GM10847 (cell line): ENCODE results near the gene GSX2.

Experiments used
- POLR2A ChIP-seq: IDR thresholded peaks from 2 replicates; pipeline ENCODE4 v1.6.1; 2011; ENCODE audit not compliant: insufficient read length; ENCODE audit errors: extremely low read depth

GSX2 gene

DNA sequence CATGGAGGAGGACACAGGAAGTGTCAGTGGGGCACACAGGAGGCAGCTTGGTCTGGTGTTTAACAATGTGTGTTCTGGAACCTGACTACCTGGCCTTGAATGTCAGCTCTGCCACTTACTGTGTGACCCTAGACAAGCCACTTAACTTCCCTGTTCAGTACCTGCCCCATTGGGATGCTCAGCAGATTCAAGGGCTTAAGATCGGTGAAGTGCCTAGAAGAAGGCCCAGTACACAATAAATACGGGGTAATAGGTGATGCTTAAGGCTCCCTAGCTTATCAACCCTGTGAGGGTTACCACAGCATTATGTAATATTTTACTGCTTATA lies 33.9 kb upstream of the GSX2 start:
- no peak for TF ChIP-seq POLR2A

GRCh38 chr4:54066718-54067129 lies 33.2 kb upstream of the GSX2 start:
- no peak for TF ChIP-seq POLR2A

DNA sequence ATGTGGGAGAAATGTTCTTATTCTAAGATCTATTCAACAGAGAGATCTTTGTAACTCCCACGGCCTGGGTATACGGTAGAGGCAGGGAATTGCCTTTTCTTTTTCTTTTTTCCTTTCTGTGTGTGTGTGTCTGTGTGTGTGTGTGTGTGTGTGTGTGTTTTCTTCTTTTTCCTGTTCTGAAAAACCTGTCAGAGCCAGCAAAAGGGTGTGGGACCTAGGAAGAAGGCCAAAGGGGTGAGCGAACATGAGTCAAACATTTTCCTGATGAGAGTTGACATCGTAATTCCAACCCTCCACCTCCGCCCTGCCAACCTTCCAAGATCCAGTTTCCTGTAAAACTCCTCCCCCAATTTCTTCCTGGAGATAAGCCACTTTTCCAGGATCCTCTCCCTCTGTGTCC lies 32.8 kb upstream of the GSX2 start:
- no peak for TF ChIP-seq POLR2A

DNA sequence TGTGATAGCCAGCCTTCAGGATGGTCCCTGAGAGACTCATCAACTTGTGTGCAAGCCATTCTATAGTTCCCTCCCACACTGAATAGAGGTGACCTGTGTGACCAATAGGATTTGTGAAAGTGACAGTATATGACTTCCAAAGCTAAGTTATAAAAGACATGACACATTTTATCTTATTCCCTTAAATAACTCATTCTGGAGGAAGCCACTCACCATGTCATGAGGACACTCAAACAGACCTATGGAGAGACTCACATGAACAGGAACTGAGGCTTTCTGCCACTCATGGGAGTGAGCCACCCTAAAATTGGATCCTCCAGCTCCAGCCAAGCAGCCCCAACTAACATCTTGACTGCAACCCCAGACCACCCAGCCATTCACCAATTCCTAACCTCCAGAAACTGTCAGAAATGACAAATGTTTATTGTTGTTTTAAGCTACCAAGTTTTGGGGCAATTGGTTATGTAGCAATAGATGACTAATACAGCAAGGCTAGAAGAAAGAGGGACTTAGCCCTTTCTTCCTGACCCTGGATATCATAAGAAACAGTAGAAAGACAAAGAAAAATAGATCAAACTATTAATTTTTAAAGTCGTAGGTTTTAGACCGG lies 26.6 kb upstream of the GSX2 start:
- TF ChIP-seq POLR2A = no peak

GRCh38 chr4:54074381-54074780 lies 25.6 kb upstream of the GSX2 start:
- no peak for TF ChIP-seq POLR2A

GRCh38 chr4:54076673-54077072 lies 23.3 kb upstream of the GSX2 start:
- TF ChIP-seq POLR2A = no peak

DNA sequence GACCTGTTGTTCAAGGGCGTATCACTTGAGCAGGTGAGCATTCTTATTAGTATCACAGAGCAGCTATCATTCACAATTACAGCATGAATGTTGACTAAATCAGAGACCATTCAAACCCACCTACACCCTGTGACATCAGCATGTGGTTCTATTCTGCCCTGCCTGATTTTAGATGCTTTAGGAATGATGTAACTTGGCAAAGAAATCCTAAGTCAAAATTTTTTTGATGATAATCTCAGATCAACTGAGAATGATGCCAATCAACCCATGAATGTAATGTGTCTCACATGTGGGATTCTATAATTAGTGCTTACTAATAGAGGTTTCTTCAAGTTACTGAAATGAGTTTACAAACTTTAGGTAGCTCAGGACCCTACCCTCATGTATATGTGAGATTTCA lies 22.2 kb upstream of the GSX2 start:
- TF ChIP-seq POLR2A = no peak

DNA sequence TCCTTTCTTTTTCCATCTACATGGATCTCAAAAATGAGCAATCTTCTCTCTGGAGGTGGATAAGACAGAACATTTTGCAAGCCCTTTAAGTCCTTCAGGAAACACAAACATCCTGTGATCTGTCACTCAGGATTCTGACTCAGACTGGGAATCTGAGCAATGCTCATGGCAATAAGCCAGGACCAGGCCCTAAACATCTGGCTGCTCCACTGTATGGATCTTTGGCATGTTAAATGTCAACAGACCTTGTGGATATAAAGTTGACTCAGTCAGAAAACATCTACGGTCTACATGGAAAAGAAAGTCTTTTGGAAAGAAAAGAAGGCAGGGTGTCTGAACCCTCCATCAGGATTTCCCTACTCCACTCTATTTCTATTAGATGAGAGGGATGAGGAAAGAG lies 17.8 kb upstream of the GSX2 start:
- no peak for TF ChIP-seq POLR2A

GRCh38 chr4:54085284-54085683 lies 14.7 kb upstream of the GSX2 start:
- no peak for TF ChIP-seq POLR2A

DNA sequence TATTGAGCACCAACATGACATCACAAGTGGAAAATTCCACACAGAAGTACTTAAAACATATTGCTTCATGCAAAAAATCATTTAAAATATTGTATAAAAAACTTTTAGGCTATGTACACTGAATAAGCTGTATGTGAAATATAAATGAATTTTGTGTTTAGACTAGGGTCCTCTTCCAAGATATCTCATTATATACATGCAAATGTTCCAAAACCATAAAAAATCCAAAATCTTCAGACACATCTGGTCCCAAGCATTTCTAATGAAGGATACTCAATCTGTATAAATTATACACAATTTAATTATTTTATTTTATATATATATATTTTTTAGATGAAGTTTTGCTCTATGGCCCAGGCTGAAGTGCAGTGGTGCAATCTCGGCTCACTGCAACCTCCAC lies 10.1 kb upstream of the GSX2 start:
- TF ChIP-seq POLR2A = no peak

- TF ChIP-seq POLR2A = no peak
These were observed 9.6 kb upstream of the GSX2 start for GRCh38 chr4:54090404-54090803.

- no peak for TF ChIP-seq POLR2A
These were observed 8.9 kb upstream of the GSX2 start for GRCh38 chr4:54090804-54091623.

DNA sequence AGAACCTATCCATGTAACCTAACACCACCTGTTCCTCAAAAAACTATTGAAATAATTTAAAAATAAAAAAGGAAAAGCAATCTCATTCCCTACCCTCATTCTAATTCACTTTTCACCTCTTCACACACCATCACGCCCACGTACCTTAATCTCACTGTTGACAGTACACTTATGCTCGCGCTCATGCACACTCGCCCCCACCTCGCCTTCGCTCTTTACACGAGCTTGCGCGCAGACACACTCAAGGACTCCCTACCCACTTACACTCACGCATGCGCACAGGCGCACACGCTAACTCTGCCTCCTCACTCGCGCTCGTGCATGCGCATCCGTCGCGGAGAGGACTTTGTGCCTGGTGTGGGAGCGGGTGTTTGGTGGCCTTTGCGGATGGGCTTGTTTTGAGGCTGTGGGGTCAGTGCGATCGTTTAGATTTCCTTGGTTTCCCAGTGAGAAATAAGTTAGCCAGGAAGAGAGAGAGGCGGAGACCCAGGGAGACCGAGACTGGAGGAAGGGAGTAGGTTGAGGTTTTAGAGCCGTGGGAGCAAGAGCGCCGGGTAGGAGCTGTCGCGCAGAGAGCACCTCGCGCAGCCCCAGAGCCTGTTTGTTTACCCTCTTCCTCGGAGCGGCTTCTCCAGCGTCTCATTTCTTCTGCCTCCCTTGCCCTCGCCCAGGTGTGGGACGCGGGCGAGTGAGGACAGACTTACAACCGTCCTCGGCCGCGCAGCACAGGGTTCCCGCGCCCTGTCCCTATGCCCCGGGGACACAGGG lies 8.1 kb upstream of the GSX2 start:
- TF ChIP-seq POLR2A = no peak

- TF ChIP-seq POLR2A = no peak
These were observed 7.3 kb upstream of the GSX2 start for GRCh38 chr4:54092405-54093323.
